Anterior cingulate cortex (tissue), 58 donors: ENCODE results near the gene ABCA7.
"Not testable (repeated sequence)": the region's sequence is repeated elsewhere in the genome, so short reads cannot be mapped to it uniquely, and the experiment has no call there.

Experiments used
- DNase-seq, 58 donors: peaks; one replicate each; lab custom pipeline; 2025; lab: John Stamatoyannopoulos, UW

ABCA7 gene

GRCh38 chr19:1015061-1015781, 24.7 kb upstream of the ABCA7 start:
- no peak for DNase-seq

- DNase-seq: no peak
Observed at GRCh38 chr19:1015782-1016646, 23.9 kb upstream of the ABCA7 start.

GRCh38 chr19:1016647-1017114, 23.2 kb upstream of the ABCA7 start:
- DNase-seq: peak in 2 of 58 donors; percentile 14 to 19

GRCh38 chr19:1017115-1017905, 22.6 kb upstream of the ABCA7 start:
- no peak for DNase-seq

- no peak for DNase-seq
Observed at GRCh38 chr19:1017906-1018305, 22.0 kb upstream of the ABCA7 start.

- DNase-seq: no peak
Observed at GRCh38 chr19:1018393-1018792, 21.5 kb upstream of the ABCA7 start.

- no peak for DNase-seq
Observed at GRCh38 chr19:1018932-1019615, 20.8 kb upstream of the ABCA7 start.

- no peak for DNase-seq
Observed at GRCh38 chr19:1019616-1019961, 20.3 kb upstream of the ABCA7 start.

GRCh38 chr19:1019980-1020867, 19.7 kb upstream of the ABCA7 start:
- peak in 12 of 58 donors; percentile 19 to 73 (median 51) for DNase-seq

GRCh38 chr19:1020868-1021425, 19.0 kb upstream of the ABCA7 start, which contains the start of gene TMEM259:
Gene TMEM259, minus strand, starts transcription at chr19:1021123. Its CDS starts 127 bp downstream, at chr19:1020996.
- DNase-seq: peak; percentile 45 to 98 (median 94)

- not testable (repeated sequence) for DNase-seq
Observed at GRCh38 chr19:1023883-1024188, 16.1 kb upstream of the ABCA7 start.

- DNase-seq: not testable (repeated sequence)
Observed at GRCh38 chr19:1025080-1025479, 14.8 kb upstream of the ABCA7 start.

- peak in 4 of 58 donors; percentile 13 to 36 (median 24) for DNase-seq
Observed at GRCh38 chr19:1025960-1026782, 13.7 kb upstream of the ABCA7 start, which contains the start of gene CNN2. Gene CNN2, plus strand, starts transcription at chr19:1026608. Its CDS starts 54 bp downstream, at chr19:1026662.

GRCh38 chr19:1026783-1027649, 12.9 kb upstream of the ABCA7 start:
- DNase-seq: no peak

- DNase-seq: no peak
Observed at GRCh38 chr19:1027650-1028061, 12.3 kb upstream of the ABCA7 start.

- DNase-seq: peak in 4 of 58 donors; percentile 22 to 30 (median 26)
Observed at GRCh38 chr19:1028062-1028926, 11.6 kb upstream of the ABCA7 start.
